Neural progenitor cell (in vitro differentiated cells): ENCODE results near the gene FUT3. TPM values are rescaled to one million over a fixed set of nuclear protein-coding genes. Genes with fewer than 3 reads are reported as not detected.

ENCODE experiments used
- DNase-seq: peaks from one replicate; pipeline ENCODE4 v3.0.0-alpha.2; 2016; ENCODE audit warnings: low spot score
- H2AFZ ChIP-seq: fragments of 200-600 bp; sonication (generic); replicated peaks from 2 replicates; pipeline ENCODE4 v1.6.1; 2016; ENCODE audit warnings: antibody characterized with exemption
- H3F3A ChIP-seq: fragments of 200-600 bp; sonication (generic); 2 replicates; pipeline ENCODE4 v1.6.1; 2016; ENCODE audit warnings: antibody characterized with exemption, low read depth
- H3K27ac ChIP-seq: fragments of 200-600 bp; sonication (generic); 2 replicates; pipeline ENCODE4 v1.5.1; 2016; ENCODE audit warnings: mild to moderate bottlenecking
- H3K27me3 ChIP-seq: fragments of 200-600 bp; sonication (generic); 2 replicates; pipeline ENCODE4 v1.6.1; 2016; ENCODE audit warnings: mild to moderate bottlenecking, moderate library complexity
- H3K36me3 ChIP-seq: fragments of 200-600 bp; sonication (generic); 2 replicates; pipeline ENCODE4 v1.5.1; 2016
- H3K4me1 ChIP-seq: fragments of 200-600 bp; sonication (generic); 2 replicates; pipeline ENCODE4 v1.6.1; 2016; ENCODE audit warnings: mixed run types
- H3K4me2 ChIP-seq: fragments of 200-600 bp; sonication (generic); 2 replicates; pipeline ENCODE4 v1.6.1; 2016
- H3K4me3 ChIP-seq: fragments of 200-600 bp; sonication (generic); 2 replicates; pipeline ENCODE4 v1.5.1; 2016
- H3K79me2 ChIP-seq: fragments of 200-600 bp; sonication (generic); 2 replicates; pipeline ENCODE4 v1.6.1; 2016; ENCODE audit warnings: low read depth
- H3K9ac ChIP-seq: fragments of 200-600 bp; sonication (generic); 2 replicates; pipeline ENCODE4 v1.6.1; 2016
- H3K9me3 ChIP-seq: fragments of 200-600 bp; sonication (generic); 2 replicates; pipeline ENCODE4 v1.5.1; 2016; ENCODE audit warnings: low read depth
- H4K20me1 ChIP-seq: fragments of 200-600 bp; sonication (generic); 2 replicates; pipeline ENCODE4 v1.6.1; 2016; ENCODE audit warnings: low read depth
- H3K27ac Mint-ChIP-seq: 3 replicates; pipeline ENCODE4 v1.8.0; 2021; ENCODE audit warnings: mixed read lengths
- H3K27me3 Mint-ChIP-seq: 2 replicates; pipeline ENCODE4 v1.8.0; 2022; ENCODE audit warnings: low read depth, mild to moderate bottlenecking, inconsistent platforms, moderate library complexity, mixed read lengths; ENCODE audit not compliant: insufficient read depth
- H3K36me3 Mint-ChIP-seq: 3 replicates; pipeline ENCODE4 v1.8.0; 2021; ENCODE audit warnings: mixed read lengths
- H3K4me1 Mint-ChIP-seq: 3 replicates; pipeline ENCODE4 v1.8.0; 2021; ENCODE audit warnings: mixed read lengths
- H3K4me3 Mint-ChIP-seq: 3 replicates; pipeline ENCODE4 v1.8.0; 2021; ENCODE audit warnings: mild to moderate bottlenecking, moderate library complexity, mixed read lengths
- H3K9me3 Mint-ChIP-seq: 3 replicates; pipeline ENCODE4 v1.8.0; 2020; ENCODE audit warnings: mixed read lengths
- CTCF ChIP-seq: fragments of 200-600 bp; sonication (generic); IDR thresholded peaks from 2 replicates; pipeline ENCODE4 v1.5.1; 2017; ENCODE audit warnings: antibody characterized with exemption, mild to moderate bottlenecking
- EZH2 ChIP-seq: fragments of 200-600 bp; sonication (generic); IDR thresholded peaks from 2 replicates; pipeline ENCODE4 v1.6.1; 2017; ENCODE audit warnings: antibody characterized with exemption, mild to moderate bottlenecking, moderate library complexity
- EZH2phosphoT487 ChIP-seq: fragments of 200-600 bp; sonication (generic); IDR thresholded peaks from 2 replicates; pipeline ENCODE4 v1.6.1; 2017; ENCODE audit warnings: antibody characterized with exemption
- total RNA-seq: library from RNA; depleted of rRNA; stranded (reverse); fragments of >200 nt; gene quantifications from 2 replicates; pipeline ENCODE4 v1.2.3, GENCODE V29; 2015; ENCODE audit warnings: low replicate concordance

FUT3 gene
- total RNA-seq, 1 donor from 2014 or later = not detected

DNA sequence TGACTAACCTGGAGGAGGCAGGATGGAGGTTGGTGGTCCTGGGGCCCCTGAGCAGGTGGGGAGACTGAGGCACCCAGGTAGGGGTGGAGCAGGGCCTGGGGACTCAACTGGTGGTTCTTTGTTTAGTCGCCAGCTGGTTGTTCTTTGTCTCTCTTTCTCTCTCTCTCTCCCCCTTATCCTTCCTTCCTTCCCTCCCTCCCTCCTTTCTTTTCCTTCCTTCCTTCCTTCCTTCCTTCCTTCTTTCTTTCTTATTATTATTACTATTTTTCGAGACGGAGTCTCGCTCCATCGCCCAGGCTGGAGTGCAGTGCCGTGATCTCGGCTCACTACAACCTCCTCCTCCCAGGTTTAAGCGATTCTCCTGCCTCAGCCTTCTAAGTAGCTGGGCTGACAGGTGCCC, 53.0 kb downstream of the FUT3 start:
- H3K79me2 ChIP-seq = no peaks in the 10 kb centered on the region
- H3K4me2 ChIP-seq = no peak overlapping the region
- H3K9me3 ChIP-seq = no peaks in the 10 kb centered on the region
- Mint-ChIP-seq H3K4me3 (no peak overlapping the region), H3K36me3 (no peaks in the 10 kb centered on the region), H3K27me3 (peaks cover 14% of the 10 kb centered on the region), H3K4me1 (peaks cover 19% of the 10 kb centered on the region), H3K27ac (no peak overlapping the region), H3K9me3 (no peaks in the 10 kb centered on the region)
- H3K27ac ChIP-seq = no peak overlapping the region
- peaks cover 18% of the 10 kb centered on the region for H3K27me3 ChIP-seq
- DNase-seq = no peak
- H3F3A ChIP-seq = peaks cover 12% of the 10 kb centered on the region
- H3K4me1 ChIP-seq = no peaks in the 10 kb centered on the region
- H3K4me3 ChIP-seq = no peak overlapping the region
- no peaks in the 10 kb centered on the region for H4K20me1 ChIP-seq
- no peaks in the 10 kb centered on the region for H3K36me3 ChIP-seq
- TF ChIP-seq CTCF = no peak
- no peak for TF ChIP-seq EZH2phosphoT487
- H2AFZ ChIP-seq = no peak overlapping the region
- no peak overlapping the region for H3K9ac ChIP-seq

DNA sequence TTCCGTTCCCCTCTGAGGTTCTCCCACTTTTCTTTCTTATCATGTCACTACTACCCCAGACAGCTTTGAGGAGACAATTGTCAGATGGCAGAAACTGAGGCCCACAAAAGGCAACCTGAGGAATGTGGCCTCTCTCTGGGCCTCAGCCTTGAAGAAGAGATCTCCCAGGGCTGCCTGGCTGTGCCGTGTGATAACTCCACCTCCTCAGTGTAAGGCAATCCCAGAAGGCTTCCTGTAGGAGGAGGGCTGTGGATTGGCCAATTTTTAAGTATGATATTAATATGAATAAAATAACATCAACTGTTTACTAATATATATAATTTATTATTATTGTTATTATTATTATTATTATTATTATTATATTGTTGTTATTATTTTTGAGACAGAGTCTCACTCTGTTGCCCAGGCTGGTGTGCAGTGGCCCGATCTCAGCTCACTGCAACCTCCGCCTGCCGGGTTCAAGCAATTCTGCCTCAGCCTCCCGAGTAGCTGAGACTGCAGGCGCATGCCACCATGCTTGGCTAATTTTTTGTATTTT, 55.8 kb downstream of the FUT3 start:
- Histone ChIP-seq H3K4me3 (no peak overlapping the region), H3K9ac (no peak overlapping the region), H3K79me2 (no peaks in the 10 kb centered on the region), H3K4me2 (no peak overlapping the region), H3K27me3 (no peaks in the 10 kb centered on the region), H4K20me1 (no peaks in the 10 kb centered on the region), H3F3A (peaks cover 20% of the 10 kb centered on the region), H3K4me1 (no peaks in the 10 kb centered on the region), H3K9me3 (no peaks in the 10 kb centered on the region), H2AFZ (no peak overlapping the region), H3K27ac (no peak overlapping the region), H3K36me3 (no peaks in the 10 kb centered on the region)
- no peak overlapping the region for H3K27ac Mint-ChIP-seq
- H3K36me3 Mint-ChIP-seq = peaks cover under 1% of the 10 kb centered on the region
- peaks cover 12% of the 10 kb centered on the region for H3K4me1 Mint-ChIP-seq
- TF ChIP-seq EZH2 (no peak), EZH2phosphoT487 (no peak), CTCF (no peak)
- H3K9me3 Mint-ChIP-seq = no peaks in the 10 kb centered on the region
- H3K27me3 Mint-ChIP-seq = peaks cover 10% of the 10 kb centered on the region
- H3K4me3 Mint-ChIP-seq = no peak overlapping the region
- DNase-seq = no peak

DNA sequence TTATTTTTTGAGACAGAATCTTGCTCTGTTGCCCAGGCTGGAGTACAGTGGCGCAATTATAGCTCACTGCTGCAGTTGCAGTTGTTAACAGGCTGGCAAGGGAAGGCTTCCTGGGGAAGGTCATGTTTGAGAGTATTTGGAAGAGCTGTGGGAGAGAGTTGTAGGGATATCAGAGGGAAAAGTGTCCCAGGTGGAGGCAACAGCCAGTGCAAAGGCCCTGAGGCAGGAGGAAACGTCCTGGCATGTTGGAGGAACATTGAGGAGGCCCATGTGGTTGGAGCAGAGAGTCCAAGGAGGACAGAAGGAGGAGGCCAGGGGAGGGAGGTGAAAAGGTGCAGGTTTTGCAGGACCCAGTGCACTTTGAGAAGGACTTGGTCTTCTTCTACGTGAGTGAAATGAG, 58.1 kb downstream of the FUT3 start:
- Histone ChIP-seq H3K4me3 (no peak overlapping the region), H3K36me3 (no peaks in the 10 kb centered on the region), H3K9me3 (no peaks in the 10 kb centered on the region), H3K27me3 (no peaks in the 10 kb centered on the region), H3K9ac (no peak overlapping the region), H2AFZ (no peak overlapping the region), H3K4me1 (no peaks in the 10 kb centered on the region), H3F3A (peaks cover 20% of the 10 kb centered on the region), H3K4me2 (no peak overlapping the region), H4K20me1 (no peaks in the 10 kb centered on the region), H3K27ac (no peak overlapping the region), H3K79me2 (peaks cover 2% of the 10 kb centered on the region)
- H3K9me3 Mint-ChIP-seq = no peaks in the 10 kb centered on the region
- DNase-seq = no peak
- peak overlapping the region; percentile 70 for H3K4me3 Mint-ChIP-seq
- no peak for TF ChIP-seq CTCF
- no peak for TF ChIP-seq EZH2phosphoT487
- TF ChIP-seq EZH2 = no peak
- peaks cover 8% of the 10 kb centered on the region for H3K36me3 Mint-ChIP-seq
- peaks cover 13% of the 10 kb centered on the region for H3K4me1 Mint-ChIP-seq
- peaks cover 12% of the 10 kb centered on the region for H3K27me3 Mint-ChIP-seq
- H3K27ac Mint-ChIP-seq = peak overlapping the region; percentile 80

Other genes starting within 250 kb of the FUT3 start
- 45.2 and 53.3 TPM in 2 replicates for gene SAFB2, start 228.7 kb downstream of the FUT3 start, total RNA-seq
- 57.9 and 89.2 TPM in 2 replicates for gene SAFB, start 228.4 kb downstream of the FUT3 start, total RNA-seq
- gene MICOS13, start 170.9 kb downstream of the FUT3 start, total RNA-seq = 7.5 and 15.0 TPM in 2 replicates
- 7.7 and 60.5 TPM in 2 replicates for gene HSD11B1L, start 170.4 kb downstream of the FUT3 start, total RNA-seq
- gene RPL36, start 161.2 kb downstream of the FUT3 start, total RNA-seq = 778 and 991 TPM in 2 replicates
- gene LONP1, start 131.3 kb downstream of the FUT3 start, total RNA-seq = 35.9 and 68.4 TPM in 2 replicates
- gene CATSPERD, start 130.8 kb downstream of the FUT3 start, total RNA-seq = not detected in 2 replicates
- gene PRR22, start 66.7 kb downstream of the FUT3 start, total RNA-seq = 0.40 TPM in 1 of 2 replicates, not detected in the other
- gene DUS3L, start 60.3 kb downstream of the FUT3 start, total RNA-seq = 20.7 and 27.6 TPM in 2 replicates
- gene NRTN, start 46.4 kb downstream of the FUT3 start, total RNA-seq = 2.4 and 6.0 TPM in 2 replicates
- gene FUT6, start 11.7 kb downstream of the FUT3 start, total RNA-seq = not detected in 2 replicates
- gene FUT5, start 19.1 kb upstream of the FUT3 start, total RNA-seq = 0.09 TPM in 1 of 2 replicates, not detected in the other
- 102 and 197 TPM in 2 replicates for gene NDUFA11, start 52.3 kb upstream of the FUT3 start, total RNA-seq
- 4.6 and 6.8 TPM in 2 replicates for gene VMAC, start 53.4 kb upstream of the FUT3 start, total RNA-seq
- 2.2 and 12.4 TPM in 2 replicates for gene CAPS, start 62.8 kb upstream of the FUT3 start, total RNA-seq
- 77.8 and 83.5 TPM in 2 replicates for gene RANBP3, start 126.7 kb upstream of the FUT3 start, total RNA-seq